ENCODE measurements around the gene RPSA. TPM values are rescaled to one million over a fixed set of nuclear protein-coding genes. Genes with fewer than 3 reads are reported as not detected.

RPSA gene
- total and polyA plus RNA-seq, 9 of the 15 experiments (the other 6 are each of a cell fraction or from before 2014, with no cell fraction given), result 2,290 to 4,272 (median 2,730) TPM

DNA sequence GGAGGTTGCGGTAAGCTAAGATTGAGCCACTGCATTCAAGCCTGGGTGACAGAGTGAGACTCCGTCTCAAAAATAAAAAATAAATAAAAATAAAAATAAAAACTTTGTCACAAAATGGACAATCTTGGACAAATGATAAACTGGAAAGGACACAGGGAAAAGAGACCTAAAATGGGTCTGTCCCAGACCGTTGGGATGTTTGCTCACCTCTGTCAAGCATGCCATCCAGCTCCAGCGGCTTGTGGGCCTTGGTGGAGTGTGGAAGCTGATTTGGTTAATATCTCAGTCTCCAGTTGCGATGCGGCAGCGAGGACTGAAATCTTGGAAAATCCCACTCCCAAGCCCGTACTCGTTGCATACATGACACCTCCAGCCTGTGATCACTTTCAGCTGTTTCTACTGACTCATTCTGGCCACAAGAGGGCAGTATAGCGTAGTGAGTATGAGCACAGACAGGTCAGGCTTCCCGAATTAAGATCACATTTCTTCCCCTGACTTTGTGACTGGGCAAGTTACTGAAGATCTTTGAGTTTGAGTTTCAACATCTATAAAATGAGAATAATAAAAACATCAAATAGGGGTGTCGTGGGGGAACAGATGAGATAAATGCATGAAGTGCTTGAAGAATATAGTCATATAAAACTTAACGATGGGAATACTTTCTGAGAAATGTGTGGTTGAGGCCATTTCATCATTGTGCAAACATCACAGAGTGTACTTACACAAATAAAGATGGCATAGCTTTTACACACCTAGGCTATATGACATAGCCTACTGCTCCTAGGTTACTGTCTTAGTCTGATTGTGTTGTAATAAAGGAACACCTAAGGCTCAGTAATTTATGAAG, 41.3 kb downstream of the RPSA start:
- Histone ChIP-seq H3K9ac (ENCODE audit: insufficient read depth in 1 of 2, low read depth in 2 of 2, low read length in 2 of 2) (peak overlapping the region in 1 of 2 experiments; percentile 69; a peak in 1 of 4 replicates), H3K4me1 (replicated peaks in 1 of 2; ENCODE audit: control insufficient read depth in 2 of 2, insufficient read depth in 2 of 2, low read length in 2 of 2) (peaks cover 0 to 12% of the 10 kb centered on the region in 2 experiments; a peak in 2 of 5 replicates), H4K20me1 (replicated peaks; ENCODE audit: control insufficient read depth, insufficient read depth, low read length) (no peaks in the 10 kb centered on the region), H3K4me2 (ENCODE audit: insufficient read depth, low read length) (no peak overlapping the region), H3K9me1 (ENCODE audit: control insufficient read depth, insufficient read depth, low read length) (no peaks in the 10 kb centered on the region), H3K27me3 (ENCODE audit: control insufficient read depth in 2 of 2, insufficient read depth in 2 of 2, low read length in 2 of 2) (peaks cover 5 to 12% of the 10 kb centered on the region in 2 experiments; a peak in 2 of 5 replicates), H3K79me2 (ENCODE audit: control insufficient read depth, insufficient read depth, low read length) (no peaks in the 10 kb centered on the region), H3K4me3 (no peak overlapping the region), H3K9me3 (replicated peaks; ENCODE audit: control insufficient read depth, insufficient read depth, low read depth, low read length) (no peaks in the 10 kb centered on the region), H3K36me3 (ENCODE audit: control insufficient read depth, insufficient read depth, low read length) (no peaks in the 10 kb centered on the region), H2AFZ (ENCODE audit: low read depth, low read length) (peak overlapping the region; percentile 36; the same call in 1 of the 2 replicates), H3K27ac (ENCODE audit: extremely low read depth, low read depth, low read length) (no peak overlapping the region)
- intact Hi-C loops (cut with micrococcal nuclease) (loop anchor here (1.0 to 10.0 kb wide), 4 partner anchors 31 to 727 kb away; no protein-coding TSS in a partner anchor), in situ Hi-C loops (cut with MboI) (no loop called here)
- no TSS peak for BruUV-seq (replicated peaks)
- ChIA-PET POLR2A (interaction anchor here (0.6 to 1.0 kb wide), 5 partner anchors 28 to 744 kb away, joined by 3 to 4 read pairs (median 3); no protein-coding TSS in a partner anchor), CTCF (ENCODE audit: low intra/inter-chr PET ratio) (interaction anchor here (1.2 to 3.0 kb wide), 2 partner anchors 50 to 279 kb away, joined by 3 to 30 read pairs; no protein-coding TSS in a partner anchor)
- 18% methylated on average over 13 of the region's 13 CpGs for WGBS (ENCODE audit: insufficient coverage, low coverage, missing lambda C conversion rate)
- FAIRE-seq (peak; percentile 96), ATAC-seq (peak; percentile 98), DNase-seq (ENCODE audit: extremely low read depth in 1 of 4, low spot score in 3 of 4) (peak; percentile 85 to 90 (median 90))
- no peak for TF ChIP-seq HNRNPK (IDR thresholded peaks at IDR 0.05; ENCODE audit: low read depth, low read length, poor library complexity, severe bottlenecking)
- TF ChIP-seq FOXP1 (CRISPR knock-in tag; IDR thresholded peaks at IDR 0.05), result no peak
- TF ChIP-seq ESRRB (CRISPR knock-in tag; IDR thresholded peaks at IDR 0.05; ENCODE audit: borderline replicate concordance), result no peak
- TF ChIP-seq CTCFL (IDR thresholded peaks at IDR 0.05; ENCODE audit: borderline replicate concordance, insufficient read depth, low read depth, low read length, poor library complexity, severe bottlenecking), result peak; percentile 56
- no peak for TF ChIP-seq LCOR (CRISPR knock-in tag; IDR thresholded peaks at IDR 0.05)
- TF ChIP-seq, protein P1, sequence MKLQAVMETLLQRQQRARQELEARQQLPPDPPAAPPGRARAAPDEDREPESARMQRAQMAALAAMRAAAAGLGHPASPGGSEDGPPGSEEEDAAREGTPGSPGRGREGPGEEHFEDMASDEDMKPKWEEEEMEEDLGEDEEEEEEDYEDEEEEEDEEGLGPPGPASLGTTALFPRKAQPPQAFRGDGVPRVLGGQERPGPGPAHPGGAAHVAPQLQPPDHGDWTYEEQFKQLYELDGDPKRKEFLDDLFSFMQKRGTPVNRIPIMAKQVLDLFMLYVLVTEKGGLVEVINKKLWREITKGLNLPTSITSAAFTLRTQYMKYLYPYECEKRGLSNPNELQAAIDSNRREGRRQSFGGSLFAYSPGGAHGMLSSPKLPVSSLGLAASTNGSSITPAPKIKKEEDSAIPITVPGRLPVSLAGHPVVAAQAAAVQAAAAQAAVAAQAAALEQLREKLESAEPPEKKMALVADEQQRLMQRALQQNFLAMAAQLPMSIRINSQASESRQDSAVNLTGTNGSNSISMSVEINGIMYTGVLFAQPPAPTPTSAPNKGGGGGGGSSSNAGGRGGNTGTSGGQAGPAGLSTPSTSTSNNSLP (IDR thresholded peaks at IDR 0.05; ENCODE audit: borderline replicate concordance, low read depth, low read length), result no peak
- TF ChIP-seq THRAP3 (IDR thresholded peaks at IDR 0.05; ENCODE audit: borderline replicate concordance), result no peak
- TF ChIP-seq NFYB (IDR thresholded peaks at IDR 0.05; ENCODE audit: extremely low read depth, insufficient read length), result no peak
- TF ChIP-seq HDAC3 (IDR thresholded peaks at IDR 0.05; ENCODE audit: borderline replicate concordance, partially characterized antibody), result no peak
- no peak for TF ChIP-seq SRSF9 (IDR thresholded peaks at IDR 0.05; ENCODE audit: borderline replicate concordance, low read depth, low read length)
- TF ChIP-seq FOXA1 (IDR thresholded peaks at IDR 0.05; ENCODE audit: borderline replicate concordance), result no peak
- TF ChIP-seq E2F5 (CRISPR knock-in tag; IDR thresholded peaks at IDR 0.05), result no peak
- TF ChIP-seq TEAD4 (IDR thresholded peaks at IDR 0.05; ENCODE audit: low read length), result peak; percentile 15; the same call in 1 of the 2 replicates
- TF ChIP-seq TEAD4 (CRISPR knock-in tag; IDR thresholded peaks at IDR 0.05; ENCODE audit: borderline replicate concordance), result no peak
- TF ChIP-seq U2AF1 (optimal IDR thresholded peaks at IDR 0.05; ENCODE audit: low read depth, low read length), result no peak
- TF ChIP-seq NCOA2 (IDR thresholded peaks at IDR 0.05; ENCODE audit: partially characterized antibody in 2 of 2), result no peak
